GM23338 (cell line): Measurements from ENCODE around the gene SLC13A4.

Source experiments
- CTCF ChIP-seq, 2 experiments: fragments of 200-600 bp in 1 of 2; sonication (generic) in 1 of 2; conservative IDR thresholded peaks; 2 replicates each; pipeline versions ENCODE4 v1.5.1 to v1.6.1; 2016 to 2017; ENCODE audit warnings: antibody characterized with exemption in 2 of 2, low read depth in 2 of 2, mild to moderate bottlenecking in 2 of 2, moderate library complexity in 1 of 2
- EZH2 ChIP-seq: fragments of 200-600 bp; sonication (generic); IDR thresholded peaks from one replicate; pipeline ENCODE4 v1.8.0; 2017; ENCODE audit warnings: antibody characterized with exemption, mild to moderate bottlenecking, low read depth; ENCODE audit not compliant: unreplicated experiment
- EZH2phosphoT487 ChIP-seq: fragments of 200-600 bp; sonication (generic); IDR thresholded peaks from one replicate; pipeline ENCODE4 v1.8.1; 2018; ENCODE audit warnings: antibody characterized with exemption; ENCODE audit not compliant: unreplicated experiment
- JUNB ChIP-seq: IDR thresholded peaks from one replicate; pipeline ENCODE4 v1.6.1; 2016; ENCODE audit warnings: antibody characterized with exemption; ENCODE audit not compliant: unreplicated experiment
- POLR2AphosphoS5 ChIP-seq: IDR thresholded peaks from 2 replicates; pipeline ENCODE4 v1.6.1; 2016; ENCODE audit warnings: antibody characterized with exemption, low read depth
- ZNF331 ChIP-seq: fragments of 250-450 bp; sonication (Bioruptor Pico); IDR thresholded peaks from 2 replicates; pipeline ENCODE4 v1.5.0; 2020; ENCODE audit warnings: low read depth, mild to moderate bottlenecking, moderate library complexity

- TF ChIP-seq POLR2AphosphoS5 (no peak), CTCF (conservative IDR thresholded peaks at IDR 0.05; ENCODE audit: low read depth in 2 of 2) (no peak), EZH2 (no peak), EZH2phosphoT487 (no peak), ZNF331 (CRISPR knock-in tag) (no peak), JUNB (no peak)
These were observed 58.2 kb downstream of the SLC13A4 start for GRCh38 chr7:135669774-135670173.
